GDM1 (cell line): ENCODE measurements around the gene ANKDD1B.
"Not testable (repeated sequence)": the region's sequence is repeated elsewhere in the genome, so short reads cannot be mapped to it uniquely, and the experiment has no call there.

Experiments used
- DNase-seq: peaks from one replicate; lab custom pipeline; 2025; lab: John Stamatoyannopoulos, UW

ANKDD1B gene

GRCh38 chr5:75611311-75612225 is at the start of gene ANKDD1B:
TSS of gene ANKDD1B (plus strand) at chr5:75611453. CDS start at chr5:75611635, 182 bp downstream.
- no peak for DNase-seq

- not testable (repeated sequence) for DNase-seq
Measured at GRCh38 chr5:75565991-75566709, 45.1 kb upstream of the ANKDD1B start.

- DNase-seq: peak; percentile 13
Measured at GRCh38 chr5:75566710-75567309, 44.4 kb upstream of the ANKDD1B start.

GRCh38 chr5:75567710-75568109 is 43.5 kb upstream of the ANKDD1B start:
- DNase-seq: no peak

- no peak for DNase-seq
Measured at GRCh38 chr5:75568202-75568601, 43.1 kb upstream of the ANKDD1B start.

- DNase-seq: no peak
Measured at GRCh38 chr5:75571547-75571946, 39.7 kb upstream of the ANKDD1B start.

- no peak for DNase-seq
Measured at GRCh38 chr5:75574791-75575190, 36.5 kb upstream of the ANKDD1B start.

- DNase-seq: not testable (repeated sequence)
Measured at GRCh38 chr5:75578280-75578679, 33.0 kb upstream of the ANKDD1B start.

- DNase-seq: no peak
Measured at GRCh38 chr5:75584641-75585040, 26.6 kb upstream of the ANKDD1B start.

- no peak for DNase-seq
Measured at GRCh38 chr5:75588666-75589065, 22.6 kb upstream of the ANKDD1B start.

GRCh38 chr5:75600535-75600934 is 10.7 kb upstream of the ANKDD1B start:
- DNase-seq: no peak

- no peak for DNase-seq
Measured at GRCh38 chr5:75601567-75601966, 9.7 kb upstream of the ANKDD1B start.

GRCh38 chr5:75601996-75602395 is 9.3 kb upstream of the ANKDD1B start:
- DNase-seq: no peak

- DNase-seq: no peak
Measured at GRCh38 chr5:75603371-75603770, 7.9 kb upstream of the ANKDD1B start.

- DNase-seq: no peak
Measured at GRCh38 chr5:75603821-75604220, 7.4 kb upstream of the ANKDD1B start.

GRCh38 chr5:75607341-75607740 is 3.9 kb upstream of the ANKDD1B start:
- DNase-seq: not testable (repeated sequence)

- no peak for DNase-seq
Measured at GRCh38 chr5:75608870-75609269, 2.4 kb upstream of the ANKDD1B start.

GRCh38 chr5:75610201-75610600 is 1.1 kb upstream of the ANKDD1B start:
- no peak for DNase-seq

- not testable (repeated sequence) for DNase-seq
Measured at GRCh38 chr5:75610859-75611310, 368 bp upstream of the ANKDD1B start.

GRCh38 chr5:75612226-75612569 is 945 bp downstream of the ANKDD1B start:
- DNase-seq: no peak

GRCh38 chr5:75612901-75613300 is 1.6 kb downstream of the ANKDD1B start:
- DNase-seq: no peak

GRCh38 chr5:75614176-75614575 is 2.9 kb downstream of the ANKDD1B start:
- no peak for DNase-seq
